Measurements from ENCODE around the gene MUCL3.

DNA sequence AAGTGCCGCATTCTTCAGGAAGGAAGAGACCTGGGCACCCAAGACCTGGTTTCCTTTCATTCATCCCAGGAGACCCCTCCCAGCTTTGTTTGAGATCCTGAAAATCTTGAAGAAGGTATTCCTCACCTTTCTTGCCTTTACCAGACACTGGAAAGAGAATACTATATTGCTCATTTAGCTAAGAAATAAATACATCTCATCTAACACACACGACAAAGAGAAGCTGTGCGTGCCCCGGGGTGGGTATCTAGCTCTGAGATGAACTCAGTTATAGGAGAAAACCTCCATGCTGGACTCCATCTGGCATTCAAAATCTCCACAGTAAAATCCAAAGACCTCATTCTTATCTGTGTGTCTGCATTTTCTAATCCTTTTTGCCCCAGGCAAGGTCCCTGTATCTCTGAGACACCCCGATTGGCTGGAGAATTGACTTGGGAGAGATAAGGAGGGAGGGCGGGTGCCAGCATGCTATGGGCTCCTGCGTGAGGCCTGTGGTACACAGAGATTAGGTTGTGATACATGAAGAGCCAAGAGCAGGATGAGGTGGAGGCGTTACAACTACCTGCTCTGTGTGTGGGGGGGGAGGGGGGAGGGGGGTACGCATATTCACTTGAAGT is 47.5 kb downstream of the MUCL3 start:
- TF ChIP-seq GATA3 (IDR thresholded peaks at IDR 0.05; ENCODE audit: low read depth, low read length): no peak
- no peak for TF ChIP-seq GATA2 (IDR thresholded peaks at IDR 0.05; ENCODE audit: low read depth, low read length)
